HepG2 (cell line): ENCODE data around the gene CHKB. TPM values are rescaled to one million over a fixed set of nuclear protein-coding genes. Genes with fewer than 3 reads are reported as not detected.

ENCODE experiments used
- ATAC-seq: fragments of 200-7000 bp; cut with Tn5 transposase; 3 replicates; pipeline ENCODE4 v1.9.1; 2020; ENCODE audit warnings: mild to moderate bottlenecking, moderate library complexity
- BruUV-seq: library from RNA; stranded (reverse); fragments of 400-500 nt; replicated peaks from 2 replicates; lab custom pipeline; 2021; lab: Mats Ljungman, UMichigan
- CTCF ChIA-PET: fragments of 300-600 bp; formaldehyde crosslinking; extraction: SDS; loops from one replicate; lab custom pipeline; 2021; ENCODE audit warnings: low total read pairs, inconsistent platforms, low intra/inter-chr PET ratio; lab: Yijun Ruan, JAX
- POLR2A ChIA-PET: fragments of 350-600 bp; sonication (Branson Sonifier 250); formaldehyde crosslinking; loops from one replicate; lab custom pipeline; 2020; ENCODE audit warnings: antibody characterized with exemption, inconsistent platforms; lab: Yijun Ruan, JAX
- DNase-seq: peaks from one replicate; pipeline ENCODE4 v3.0.0-alpha.2; 2015; ENCODE audit warnings: low spot score
- FAIRE-seq: peaks from 3 replicates; lab custom pipeline; 2011; peaks lifted over from hg19 to GRCh38; lab: Jason Lieb, UNC
- H2AFZ ChIP-seq: one replicate; pipeline ENCODE4 v1.6.1; 2011; ENCODE audit warnings: low read length, inconsistent platforms
- H3K27ac ChIP-seq: fragments of 300-600 bp; 3 replicates; pipeline ENCODE4 v1.8.0; 2011; ENCODE audit warnings: mixed run types, mild to moderate bottlenecking, mixed read lengths, low read length, inconsistent platforms; ENCODE audit not compliant: insufficient read depth; ENCODE audit errors: extremely low read length
- H3K27me3 ChIP-seq, 2 experiments: fragments of 200-600 bp in 1 of 2; 2 replicates in 1 of 2; 3 replicates in 1 of 2; pipeline versions ENCODE4 v1.6.0 to v1.8.0; 2011; ENCODE audit warnings: low read length in 2 of 2, mild to moderate bottlenecking in 2 of 2, moderate library complexity in 2 of 2, inconsistent platforms in 1 of 2; ENCODE audit not compliant: insufficient read depth in 2 of 2, control insufficient read depth in 1 of 2
- H3K36me3 ChIP-seq, 2 experiments: fragments of 200-600 bp in 1 of 2; replicated peaks in 1 of 2; 2 replicates in 1 of 2; 3 replicates in 1 of 2; pipeline versions ENCODE4 v1.5.1 to v1.8.0; 2011; ENCODE audit warnings: low read length in 2 of 2, inconsistent platforms in 1 of 2; ENCODE audit not compliant: insufficient read depth in 2 of 2, control insufficient read depth in 1 of 2
- H3K4me1 ChIP-seq: 2 replicates; pipeline ENCODE4 v1.5.1; 2012; ENCODE audit warnings: low read length, inconsistent platforms; ENCODE audit not compliant: insufficient read depth
- H3K4me2 ChIP-seq: 2 replicates; pipeline ENCODE4 v1.6.0; 2011; ENCODE audit warnings: low read depth, low read length, inconsistent platforms
- H3K4me3 ChIP-seq, 3 experiments: fragments of 200-600 bp in 1 of 3; sonication (generic), shearing (Covaris generic) in 1 of 3; replicated peaks in 1 of 3; 2 replicates each; pipeline ENCODE4 v1.5.1; 2011 to 2016; ENCODE audit warnings: low read length in 3 of 3, inconsistent platforms in 2 of 3, low read depth in 2 of 3, mild to moderate bottlenecking in 2 of 3, control low read depth in 1 of 3, mixed read lengths in 1 of 3; ENCODE audit not compliant: insufficient read depth in 1 of 3
- H3K79me2 ChIP-seq: one replicate; pipeline ENCODE4 v1.6.1; 2011; ENCODE audit warnings: low read length, inconsistent platforms; ENCODE audit not compliant: insufficient read depth
- H3K9ac ChIP-seq: 2 replicates; pipeline ENCODE4 v1.6.0; 2011; ENCODE audit warnings: mild to moderate bottlenecking, low read depth, low read length, inconsistent platforms; ENCODE audit not compliant: insufficient read depth
- H3K9me3 ChIP-seq: 2 replicates; pipeline ENCODE4 v1.5.1; 2012; ENCODE audit warnings: mild to moderate bottlenecking, low read length
- H4K20me1 ChIP-seq: 2 replicates; pipeline ENCODE4 v1.6.0; 2011; ENCODE audit warnings: inconsistent platforms, mild to moderate bottlenecking, low read length, moderate library complexity; ENCODE audit not compliant: insufficient read depth
- AKAP8 ChIP-seq: sonication (generic); formaldehyde crosslinking; IDR thresholded peaks from 2 replicates; pipeline ENCODE4 v1.5.1; 2020; ENCODE audit warnings: mild to moderate bottlenecking, missing genetic modification reagents
- RFX5 ChIP-seq: IDR thresholded peaks from 2 replicates; pipeline ENCODE4 v1.6.1; 2011; ENCODE audit warnings: low read depth, low read length, improper control_type of control experiment
- TCF7 ChIP-seq: sonication (generic); IDR thresholded peaks from 2 replicates; pipeline ENCODE4 v1.6.1; 2016; ENCODE audit warnings: antibody characterized with exemption, low read depth
- U2AF2 ChIP-seq: fragments of 200-400 bp; formaldehyde crosslinking; IDR thresholded peaks from 2 replicates; pipeline ENCODE4 v1.6.1; 2017; ENCODE audit warnings: low read depth, mild to moderate bottlenecking, low read length
- ZNF136 ChIP-seq: sonication (generic); formaldehyde crosslinking; IDR thresholded peaks from 2 replicates; pipeline ENCODE4 v1.8.1; 2022; ENCODE audit warnings: low read depth, mild to moderate bottlenecking, moderate library complexity, missing genetic modification reagents
- ZNF326 ChIP-seq: sonication (generic); formaldehyde crosslinking; IDR thresholded peaks from 2 replicates; pipeline ENCODE4 v1.4.0; 2020; ENCODE audit warnings: missing genetic modification reagents, borderline replicate concordance
- ZNF446 ChIP-seq: sonication (generic); formaldehyde crosslinking; IDR thresholded peaks from 2 replicates; pipeline ENCODE4 v1.5.0; 2020; ENCODE audit warnings: mild to moderate bottlenecking, missing genetic modification reagents
- ZNF577 ChIP-seq: sonication (generic); formaldehyde crosslinking; IDR thresholded peaks from 2 replicates; pipeline ENCODE4 v1.4.0; 2020; ENCODE audit warnings: mild to moderate bottlenecking, low read depth, missing genetic modification reagents, borderline replicate concordance
- ZNF629 ChIP-seq: sonication (generic); formaldehyde crosslinking; conservative IDR thresholded peaks from 2 replicates; pipeline ENCODE4 v1.5.0; 2020; ENCODE audit warnings: missing genetic modification reagents
- ZNF816 ChIP-seq: sonication (generic); formaldehyde crosslinking; IDR thresholded peaks from 2 replicates; pipeline ENCODE4 v1.8.0; 2022; ENCODE audit warnings: missing genetic modification reagents, mild to moderate bottlenecking, borderline replicate concordance
- WGBS: methylation state at CpG from one replicate; pipeline ENCODE4 v1.1.6; 2017; ENCODE audit warnings: low lambda C conversion rate; 5-methylcytosine and 5-hydroxymethylcytosine counted together
- in situ Hi-C: cut with HindIII; loops from 2 replicates; pipeline ENCODE4 v1.10.0; 2017; ENCODE audit warnings: low pct_unique_long_range_greater_than_20kb; ENCODE audit not compliant: extremely low pct_ligation_motif_present
- intact Hi-C: fragments of 100-400 bp; cut with micrococcal nuclease; formaldehyde crosslinking; loops from one replicate; pipeline ENCODE4 v1.10.0; 2022; ENCODE audit not compliant: unreplicated experiment
- polyA plus RNA-seq, 8 experiments: library from polyadenylated mRNA; depleted of rRNA in 3 of 8; stranded (reverse) in 7 of 8; unstranded in 1 of 8; fragments of >200 nt; fragmentation: Illumina TruSeq in 4 of 8; extraction: Trizol in 4 of 8; gene quantifications; 2 replicates each; pipeline versions ENCODE4 v1.2.1 to v1.2.3, GENCODE V29; 2011 to 2016; ENCODE audit warnings: low read depth in 4 of 8, missing spikeins in 1 of 8, mixed read lengths in 1 of 8; ENCODE audit not compliant: insufficient read depth in 1 of 8
- total RNA-seq, 5 experiments: library from RNA; depleted of rRNA; stranded (reverse); fragments of >200 nt; fragmentation: Illumina TruSeq; extraction: Trizol; gene quantifications; 2 replicates each; pipeline ENCODE4 v1.2.3, GENCODE V29; 2016; ENCODE audit warnings: low read depth in 1 of 5
- TF ChIP-seq, protein P1 (sequence below): IDR thresholded peaks from 2 replicates; pipeline ENCODE4 v1.6.1; 2012; ENCODE audit warnings: low read depth, low read length, improper control_type of control experiment
- TF ChIP-seq, protein P2 (sequence below): sonication (generic); formaldehyde crosslinking; IDR thresholded peaks from 2 replicates; pipeline ENCODE4 v1.8.1; 2023; ENCODE audit warnings: mild to moderate bottlenecking, missing genetic modification reagents
- TF ChIP-seq, protein P3 (sequence below): sonication (generic); formaldehyde crosslinking; IDR thresholded peaks from 2 replicates; pipeline ENCODE4 v1.5.0; 2020; ENCODE audit warnings: missing genetic modification reagents
- TF ChIP-seq, protein P4 (sequence below): sonication (generic); formaldehyde crosslinking; IDR thresholded peaks from 2 replicates; pipeline ENCODE4 v1.8.0; 2022; ENCODE audit warnings: mild to moderate bottlenecking, missing genetic modification reagents, moderate library complexity
- TF ChIP-seq, protein P5 (sequence below): sonication (generic); formaldehyde crosslinking; IDR thresholded peaks from 2 replicates; pipeline ENCODE4 v1.5.0; 2020; ENCODE audit warnings: mild to moderate bottlenecking, missing genetic modification reagents

The CHKB gene
- total and polyA plus RNA-seq, 2 of the 13 experiments (the other 11 are each of a cell fraction or from before 2014, with no cell fraction given): 24.5 to 42.7 TPM

DNA sequence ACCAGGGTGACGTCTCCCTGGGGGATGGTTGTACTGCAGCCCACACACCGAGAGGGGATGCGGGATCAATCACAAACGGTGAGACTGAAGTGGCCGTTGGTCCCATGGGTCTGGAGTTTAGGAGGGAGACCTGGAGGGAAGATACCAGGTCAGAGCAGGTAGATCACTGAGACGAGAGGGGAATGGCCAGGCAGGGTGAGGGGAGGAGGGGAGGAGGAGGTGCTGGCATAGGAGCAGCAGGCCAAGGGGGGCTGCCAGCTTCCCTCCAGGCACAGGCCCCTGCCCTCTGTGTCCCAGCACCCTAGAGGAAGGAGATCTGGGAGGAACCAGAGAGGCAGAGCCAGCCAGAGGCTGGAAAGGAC is 25.0 kb upstream of the CHKB start:
- POLR2A ChIA-PET: no interaction called here
- H3K4me2 ChIP-seq: no peak overlapping the region
- DNase-seq (no peak), FAIRE-seq (no peak), ATAC-seq (no peak)
- no peaks in the 10 kb centered on the region for H4K20me1 ChIP-seq
- BruUV-seq: no TSS peak
- peaks cover 4% of the 10 kb centered on the region; the same call in 1 of the 2 replicates for H3K4me1 ChIP-seq
- no peak overlapping the region for H3K9ac ChIP-seq
- H3K27ac ChIP-seq: no peak overlapping the region
- intact Hi-C loops: no loop called here
- in situ Hi-C loops: no loop called here
- H3K27me3 ChIP-seq: peaks cover 0 to 6% of the 10 kb centered on the region in 2 experiments; a peak in 2 of 5 replicates
- CTCF ChIA-PET: no interaction called here
- H3K79me2 ChIP-seq: no peaks in the 10 kb centered on the region
- H3K36me3 ChIP-seq: no peaks in the 10 kb centered on the region
- H2AFZ ChIP-seq: no peak overlapping the region
- H3K4me3 ChIP-seq: no peak overlapping the region
- 58% methylated on average over 6 of the region's 6 CpGs for WGBS
- no peaks in the 10 kb centered on the region for H3K9me3 ChIP-seq
- TF ChIP-seq, protein P1, sequence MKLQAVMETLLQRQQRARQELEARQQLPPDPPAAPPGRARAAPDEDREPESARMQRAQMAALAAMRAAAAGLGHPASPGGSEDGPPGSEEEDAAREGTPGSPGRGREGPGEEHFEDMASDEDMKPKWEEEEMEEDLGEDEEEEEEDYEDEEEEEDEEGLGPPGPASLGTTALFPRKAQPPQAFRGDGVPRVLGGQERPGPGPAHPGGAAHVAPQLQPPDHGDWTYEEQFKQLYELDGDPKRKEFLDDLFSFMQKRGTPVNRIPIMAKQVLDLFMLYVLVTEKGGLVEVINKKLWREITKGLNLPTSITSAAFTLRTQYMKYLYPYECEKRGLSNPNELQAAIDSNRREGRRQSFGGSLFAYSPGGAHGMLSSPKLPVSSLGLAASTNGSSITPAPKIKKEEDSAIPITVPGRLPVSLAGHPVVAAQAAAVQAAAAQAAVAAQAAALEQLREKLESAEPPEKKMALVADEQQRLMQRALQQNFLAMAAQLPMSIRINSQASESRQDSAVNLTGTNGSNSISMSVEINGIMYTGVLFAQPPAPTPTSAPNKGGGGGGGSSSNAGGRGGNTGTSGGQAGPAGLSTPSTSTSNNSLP: no peak
- TF ChIP-seq AKAP8 (CRISPR knock-in tag): no peak
- TF ChIP-seq TCF7: no peak
- TF ChIP-seq, protein P2, sequence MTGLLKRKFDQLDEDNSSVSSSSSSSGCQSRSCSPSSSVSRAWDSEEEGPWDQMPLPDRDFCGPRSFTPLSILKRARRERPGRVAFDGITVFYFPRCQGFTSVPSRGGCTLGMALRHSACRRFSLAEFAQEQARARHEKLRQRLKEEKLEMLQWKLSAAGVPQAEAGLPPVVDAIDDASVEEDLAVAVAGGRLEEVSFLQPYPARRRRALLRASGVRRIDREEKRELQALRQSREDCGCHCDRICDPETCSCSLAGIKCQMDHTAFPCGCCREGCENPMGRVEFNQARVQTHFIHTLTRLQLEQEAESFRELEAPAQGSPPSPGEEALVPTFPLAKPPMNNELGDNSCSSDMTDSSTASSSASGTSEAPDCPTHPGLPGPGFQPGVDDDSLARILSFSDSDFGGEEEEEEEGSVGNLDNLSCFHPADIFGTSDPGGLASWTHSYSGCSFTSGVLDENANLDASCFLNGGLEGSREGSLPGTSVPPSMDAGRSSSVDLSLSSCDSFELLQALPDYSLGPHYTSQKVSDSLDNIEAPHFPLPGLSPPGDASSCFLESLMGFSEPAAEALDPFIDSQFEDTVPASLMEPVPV (CRISPR knock-in tag): no peak
- no peak for TF ChIP-seq ZNF816 (CRISPR knock-in tag)
- no peak for TF ChIP-seq ZNF446 (CRISPR knock-in tag)
- TF ChIP-seq RFX5: no peak
- TF ChIP-seq, protein P3, sequence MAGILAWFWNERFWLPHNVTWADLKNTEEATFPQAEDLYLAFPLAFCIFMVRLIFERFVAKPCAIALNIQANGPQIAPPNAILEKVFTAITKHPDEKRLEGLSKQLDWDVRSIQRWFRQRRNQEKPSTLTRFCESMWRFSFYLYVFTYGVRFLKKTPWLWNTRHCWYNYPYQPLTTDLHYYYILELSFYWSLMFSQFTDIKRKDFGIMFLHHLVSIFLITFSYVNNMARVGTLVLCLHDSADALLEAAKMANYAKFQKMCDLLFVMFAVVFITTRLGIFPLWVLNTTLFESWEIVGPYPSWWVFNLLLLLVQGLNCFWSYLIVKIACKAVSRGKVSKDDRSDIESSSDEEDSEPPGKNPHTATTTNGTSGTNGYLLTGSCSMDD: no peak
- TF ChIP-seq ZNF629 (CRISPR knock-in tag): no peak
- no peak for TF ChIP-seq U2AF2
- no peak for TF ChIP-seq ZNF136 (CRISPR knock-in tag)
- TF ChIP-seq ZNF577 (CRISPR knock-in tag): no peak
- no peak for TF ChIP-seq ZNF326
- TF ChIP-seq, protein P4, sequence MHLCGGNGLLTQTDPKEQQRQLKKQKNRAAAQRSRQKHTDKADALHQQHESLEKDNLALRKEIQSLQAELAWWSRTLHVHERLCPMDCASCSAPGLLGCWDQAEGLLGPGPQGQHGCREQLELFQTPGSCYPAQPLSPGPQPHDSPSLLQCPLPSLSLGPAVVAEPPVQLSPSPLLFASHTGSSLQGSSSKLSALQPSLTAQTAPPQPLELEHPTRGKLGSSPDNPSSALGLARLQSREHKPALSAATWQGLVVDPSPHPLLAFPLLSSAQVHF (CRISPR knock-in tag): no peak
- TF ChIP-seq, protein P5, sequence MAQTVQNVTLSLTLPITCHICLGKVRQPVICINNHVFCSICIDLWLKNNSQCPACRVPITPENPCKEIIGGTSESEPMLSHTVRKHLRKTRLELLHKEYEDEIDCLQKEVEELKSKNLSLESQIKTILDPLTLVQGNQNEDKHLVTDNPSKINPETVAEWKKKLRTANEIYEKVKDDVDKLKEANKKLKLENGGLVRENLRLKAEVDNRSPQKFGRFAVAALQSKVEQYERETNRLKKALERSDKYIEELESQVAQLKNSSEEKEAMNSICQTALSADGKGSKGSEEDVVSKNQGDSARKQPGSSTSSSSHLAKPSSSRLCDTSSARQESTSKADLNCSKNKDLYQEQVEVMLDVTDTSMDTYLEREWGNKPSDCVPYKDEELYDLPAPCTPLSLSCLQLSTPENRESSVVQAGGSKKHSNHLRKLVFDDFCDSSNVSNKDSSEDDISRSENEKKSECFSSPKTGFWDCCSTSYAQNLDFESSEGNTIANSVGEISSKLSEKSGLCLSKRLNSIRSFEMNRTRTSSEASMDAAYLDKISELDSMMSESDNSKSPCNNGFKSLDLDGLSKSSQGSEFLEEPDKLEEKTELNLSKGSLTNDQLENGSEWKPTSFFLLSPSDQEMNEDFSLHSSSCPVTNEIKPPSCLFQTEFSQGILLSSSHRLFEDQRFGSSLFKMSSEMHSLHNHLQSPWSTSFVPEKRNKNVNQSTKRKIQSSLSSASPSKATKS (CRISPR knock-in tag): no peak
